ENCODE measurements around the gene ITGB2.
"Not testable (repeated sequence)": the region's sequence is repeated elsewhere in the genome, so short reads cannot be mapped to it uniquely, and the experiment has no call there.

Gene ITGB2

DNA sequence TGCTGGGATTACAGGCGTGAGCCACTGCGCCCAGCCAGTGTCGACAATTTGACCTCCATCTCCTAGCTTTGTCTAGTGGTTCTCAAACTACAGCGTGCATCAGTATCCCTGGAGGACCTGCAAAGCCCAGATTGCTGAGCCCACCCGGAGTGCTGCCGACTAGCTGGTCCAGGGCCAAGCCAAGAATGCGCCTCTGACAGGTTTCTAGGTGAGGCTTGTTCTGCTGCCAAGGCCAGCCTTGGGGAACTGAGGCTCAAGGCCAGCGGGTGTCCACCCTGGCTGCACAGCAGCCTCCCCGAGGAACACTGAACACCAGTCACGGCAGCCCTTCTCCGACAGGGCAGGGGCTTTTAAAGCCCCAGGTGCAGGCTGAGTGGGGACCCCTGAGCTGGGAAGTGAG lies 37.4 kb downstream of the ITGB2 start:
- H3K4me2 ChIP-seq = no peak overlapping the region
- H4K20me1 ChIP-seq (ENCODE audit: insufficient read depth) = no peaks in the 10 kb centered on the region
- no peaks in the 10 kb centered on the region for H3K79me2 ChIP-seq (ENCODE audit: insufficient read depth, low read depth)
- no peak overlapping the region for H2AFZ ChIP-seq (ENCODE audit: low read depth)
- H3K9ac ChIP-seq = no peak overlapping the region
- H3K27me3 ChIP-seq (ENCODE audit: insufficient read depth, low read depth) = peaks cover 89% of the 10 kb centered on the region
- TF ChIP-seq, protein P1, sequence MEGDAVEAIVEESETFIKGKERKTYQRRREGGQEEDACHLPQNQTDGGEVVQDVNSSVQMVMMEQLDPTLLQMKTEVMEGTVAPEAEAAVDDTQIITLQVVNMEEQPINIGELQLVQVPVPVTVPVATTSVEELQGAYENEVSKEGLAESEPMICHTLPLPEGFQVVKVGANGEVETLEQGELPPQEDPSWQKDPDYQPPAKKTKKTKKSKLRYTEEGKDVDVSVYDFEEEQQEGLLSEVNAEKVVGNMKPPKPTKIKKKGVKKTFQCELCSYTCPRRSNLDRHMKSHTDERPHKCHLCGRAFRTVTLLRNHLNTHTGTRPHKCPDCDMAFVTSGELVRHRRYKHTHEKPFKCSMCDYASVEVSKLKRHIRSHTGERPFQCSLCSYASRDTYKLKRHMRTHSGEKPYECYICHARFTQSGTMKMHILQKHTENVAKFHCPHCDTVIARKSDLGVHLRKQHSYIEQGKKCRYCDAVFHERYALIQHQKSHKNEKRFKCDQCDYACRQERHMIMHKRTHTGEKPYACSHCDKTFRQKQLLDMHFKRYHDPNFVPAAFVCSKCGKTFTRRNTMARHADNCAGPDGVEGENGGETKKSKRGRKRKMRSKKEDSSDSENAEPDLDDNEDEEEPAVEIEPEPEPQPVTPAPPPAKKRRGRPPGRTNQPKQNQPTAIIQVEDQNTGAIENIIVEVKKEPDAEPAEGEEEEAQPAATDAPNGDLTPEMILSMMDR (conservative IDR thresholded peaks at IDR 0.05; ENCODE audit: low read depth, low read length) = no peak
- H3K36me3 ChIP-seq (ENCODE audit: insufficient read depth) = no peaks in the 10 kb centered on the region
- no peaks in the 10 kb centered on the region for H3K4me1 ChIP-seq (ENCODE audit: low read depth, poor library complexity, severe bottlenecking)
- H3K27ac ChIP-seq = no peak overlapping the region
- H3K4me3 ChIP-seq (IDR thresholded peaks at IDR 0.05; ENCODE audit: insufficient read depth, low read depth, low read length) = no peak overlapping the region

DNA sequence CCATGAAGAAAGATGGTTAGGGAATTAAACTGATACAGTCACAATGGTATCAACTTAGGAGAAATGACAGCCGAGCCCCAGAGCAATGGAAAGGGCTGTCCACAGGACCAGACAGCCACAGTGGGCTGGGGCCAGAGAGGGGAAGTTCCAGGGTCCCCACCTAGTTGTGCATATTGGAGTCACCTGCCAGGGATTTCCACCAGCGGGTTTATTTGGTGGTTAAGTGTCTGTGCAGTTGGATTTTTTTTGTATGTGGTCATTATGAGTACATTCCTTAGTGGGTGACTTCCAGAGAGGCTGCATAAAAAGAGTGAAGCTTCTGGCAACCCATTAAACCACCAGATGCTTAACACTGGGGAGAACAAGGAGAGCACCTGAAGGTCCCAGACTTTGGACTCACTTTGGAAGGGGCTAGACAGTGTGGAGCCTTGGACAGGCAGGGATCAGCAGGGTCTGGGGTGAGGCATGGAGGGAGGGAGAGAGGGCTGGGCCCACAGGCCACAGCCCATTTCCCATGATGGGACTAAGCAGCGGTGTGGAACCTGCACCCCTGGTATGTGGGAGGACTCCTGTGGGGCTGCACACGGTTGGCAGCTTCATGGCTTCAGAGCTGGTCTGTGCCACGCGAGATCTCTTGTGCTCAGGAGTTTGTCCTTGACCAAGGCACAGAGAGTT lies 39.4 kb downstream of the ITGB2 start:
- H3K36me3 ChIP-seq (ENCODE audit: insufficient read depth) = no peaks in the 10 kb centered on the region
- no peak overlapping the region for H2AFZ ChIP-seq (ENCODE audit: low read depth)
- no peaks in the 10 kb centered on the region for H3K79me2 ChIP-seq (ENCODE audit: insufficient read depth, low read depth)
- no peaks in the 10 kb centered on the region for H3K4me1 ChIP-seq (ENCODE audit: low read depth, poor library complexity, severe bottlenecking)
- H3K27ac ChIP-seq = no peak overlapping the region
- no peak overlapping the region for H3K4me3 ChIP-seq (IDR thresholded peaks at IDR 0.05; ENCODE audit: insufficient read depth, low read depth, low read length)
- H3K4me2 ChIP-seq = no peak overlapping the region
- H4K20me1 ChIP-seq (ENCODE audit: insufficient read depth) = no peaks in the 10 kb centered on the region
- TF ChIP-seq, protein P1 (conservative IDR thresholded peaks at IDR 0.05; ENCODE audit: low read depth, low read length) = no peak
- no peak overlapping the region for H3K9ac ChIP-seq
- peaks cover 91% of the 10 kb centered on the region for H3K27me3 ChIP-seq (ENCODE audit: insufficient read depth, low read depth)

DNA sequence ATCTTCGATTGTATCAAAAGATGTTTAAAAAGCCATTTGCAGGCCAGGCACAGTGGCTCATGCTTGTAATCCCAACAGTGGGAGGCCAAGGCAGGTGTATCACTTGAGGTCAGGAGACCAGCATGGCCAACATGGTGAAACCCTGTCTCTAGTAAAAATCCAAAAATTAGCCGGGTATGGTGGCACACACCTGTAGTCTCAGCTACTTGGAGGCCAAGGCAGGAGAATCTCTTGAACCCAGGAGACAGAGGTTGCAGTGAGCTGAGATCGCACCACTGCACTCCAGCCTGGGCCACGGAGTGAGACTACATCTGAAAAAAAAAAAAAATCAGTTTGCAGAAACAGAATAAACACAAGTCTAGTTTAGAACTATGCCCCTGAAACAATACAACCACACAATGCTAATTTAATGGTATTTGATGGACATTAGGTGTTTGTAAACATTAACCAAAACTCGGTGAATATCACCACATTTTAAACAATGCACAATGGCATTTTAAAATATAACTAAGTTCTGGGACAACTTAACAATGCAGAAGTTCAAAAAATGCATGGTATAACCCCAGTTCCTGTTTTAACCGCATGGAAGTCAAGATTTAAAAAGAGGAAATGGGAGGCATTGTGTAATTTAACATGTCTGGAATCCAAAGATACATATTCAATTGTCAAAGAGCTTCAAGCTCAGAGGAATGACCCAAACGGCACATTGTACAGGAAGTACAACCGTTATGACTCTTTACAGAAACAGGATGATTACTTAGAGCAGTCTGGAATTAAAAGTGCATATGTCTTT lies 40.1 kb downstream of the ITGB2 start:
- Histone ChIP-seq H3K9ac (no peak overlapping the region), H2AFZ (ENCODE audit: low read depth) (no peak overlapping the region), H3K4me3 (IDR thresholded peaks at IDR 0.05; ENCODE audit: insufficient read depth, low read depth, low read length) (no peak overlapping the region), H4K20me1 (ENCODE audit: insufficient read depth) (no peaks in the 10 kb centered on the region), H3K4me2 (no peak overlapping the region), H3K79me2 (ENCODE audit: insufficient read depth, low read depth) (no peaks in the 10 kb centered on the region), H3K4me1 (ENCODE audit: low read depth, poor library complexity, severe bottlenecking) (peaks cover 3% of the 10 kb centered on the region), H3K27ac (no peak overlapping the region), H3K27me3 (ENCODE audit: insufficient read depth, low read depth) (peaks cover 91% of the 10 kb centered on the region), H3K36me3 (ENCODE audit: insufficient read depth) (no peaks in the 10 kb centered on the region)
- TF ChIP-seq, protein P1 (conservative IDR thresholded peaks at IDR 0.05; ENCODE audit: low read depth, low read length) = no peak

DNA sequence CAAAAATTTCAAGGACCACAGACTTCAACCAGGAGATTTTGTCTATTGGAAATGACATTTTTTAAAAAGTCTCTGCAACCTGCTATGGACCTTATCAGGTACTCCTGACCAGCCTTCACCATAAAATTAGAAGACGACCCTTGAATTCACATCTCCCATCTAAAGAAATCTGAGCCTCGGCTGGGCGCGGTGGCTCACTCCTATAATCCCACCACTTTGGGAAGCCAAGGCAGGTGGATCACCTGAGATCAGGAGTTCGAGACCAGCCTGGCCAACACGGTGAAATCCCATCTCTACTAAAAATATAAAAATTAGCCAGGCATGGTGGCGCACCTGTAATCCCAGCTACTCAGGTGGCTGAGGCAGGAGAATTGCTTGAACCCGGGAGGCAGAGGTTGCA lies 41.5 kb downstream of the ITGB2 start:
- not testable (repeated sequence) for H3K27ac ChIP-seq; H3K36me3 ChIP-seq (ENCODE audit: insufficient read depth); H3K79me2 ChIP-seq (ENCODE audit: insufficient read depth, low read depth); H3K4me2 ChIP-seq; H3K4me3 ChIP-seq (IDR thresholded peaks at IDR 0.05; ENCODE audit: insufficient read depth, low read depth, low read length); H4K20me1 ChIP-seq (ENCODE audit: insufficient read depth); H3K9ac ChIP-seq; H2AFZ ChIP-seq (ENCODE audit: low read depth)
- H3K27me3 ChIP-seq (ENCODE audit: insufficient read depth, low read depth) = peaks cover 96% of the 10 kb centered on the region
- H3K4me1 ChIP-seq (ENCODE audit: low read depth, poor library complexity, severe bottlenecking) = peaks cover 17% of the 10 kb centered on the region

Data from KMS-11 (cell line).